T-helper 2 cell treated with Interferon-gamma antibody and Interleukin-4, amounts not matched to agents 5 μg/mL and 100 μg/mL, for 36 hours (primary cell): ENCODE measurements around the gene ELOB.

Source experiments
- DNase-seq: peaks from one replicate; pipeline ENCODE4 v3.0.0; 2021; ENCODE audit warnings: low spot score
- H3K27ac Mint-ChIP-seq: one replicate; pipeline ENCODE4 v1.8.0; 2021; ENCODE audit warnings: mild to moderate bottlenecking, mixed read lengths
- H3K27me3 Mint-ChIP-seq: one replicate; pipeline ENCODE4 v1.8.0; 2021; ENCODE audit warnings: low read depth, mixed read lengths
- H3K36me3 Mint-ChIP-seq: one replicate; pipeline ENCODE4 v1.8.0; 2021; ENCODE audit warnings: low read depth, mixed read lengths
- H3K4me1 Mint-ChIP-seq: one replicate; pipeline ENCODE4 v1.8.0; 2021; ENCODE audit warnings: low read depth, mixed read lengths
- H3K4me3 Mint-ChIP-seq: one replicate; pipeline ENCODE4 v1.8.0; 2022; ENCODE audit warnings: mild to moderate bottlenecking, moderate library complexity, mixed read lengths
- H3K9me3 Mint-ChIP-seq: one replicate; pipeline ENCODE4 v1.8.0; 2021; ENCODE audit warnings: mixed read lengths

Gene ELOB

GRCh38 chr16:2771496-2772402 is 5.3 kb downstream of the ELOB start:
- H3K4me1 Mint-ChIP-seq, result peaks cover 14% of the 10 kb centered on the region
- no peak for DNase-seq
- no peaks in the 10 kb centered on the region for H3K9me3 Mint-ChIP-seq
- H3K27me3 Mint-ChIP-seq, result no peaks in the 10 kb centered on the region
- H3K36me3 Mint-ChIP-seq, result peaks cover 43% of the 10 kb centered on the region
- H3K27ac Mint-ChIP-seq, result no peak overlapping the region
- no peak overlapping the region for H3K4me3 Mint-ChIP-seq

GRCh38 chr16:2770057-2770951 is 6.8 kb downstream of the ELOB start:
- Mint-ChIP-seq H3K4me3 (no peak overlapping the region), H3K27me3 (no peaks in the 10 kb centered on the region), H3K27ac (no peak overlapping the region), H3K4me1 (peaks cover 4% of the 10 kb centered on the region), H3K9me3 (no peaks in the 10 kb centered on the region), H3K36me3 (peaks cover 57% of the 10 kb centered on the region)
- no peak for DNase-seq

- H3K27ac Mint-ChIP-seq, result no peak overlapping the region
- peaks cover 2% of the 10 kb centered on the region for H3K4me1 Mint-ChIP-seq
- peaks cover 63% of the 10 kb centered on the region for H3K36me3 Mint-ChIP-seq
- H3K9me3 Mint-ChIP-seq, result no peaks in the 10 kb centered on the region
- no peak for DNase-seq
- H3K27me3 Mint-ChIP-seq, result no peaks in the 10 kb centered on the region
- no peak overlapping the region for H3K4me3 Mint-ChIP-seq
Measured at GRCh38 chr16:2769675-2770056, 7.4 kb downstream of the ELOB start.

- Mint-ChIP-seq H3K27me3 (no peaks in the 10 kb centered on the region), H3K4me1 (peaks cover 2% of the 10 kb centered on the region), H3K4me3 (no peak overlapping the region), H3K9me3 (no peaks in the 10 kb centered on the region), H3K27ac (no peak overlapping the region), H3K36me3 (peaks cover 68% of the 10 kb centered on the region)
- no peak for DNase-seq
Measured at GRCh38 chr16:2769100-2769529, 8.0 kb downstream of the ELOB start.

- Mint-ChIP-seq H3K9me3 (no peaks in the 10 kb centered on the region), H3K36me3 (peaks cover 74% of the 10 kb centered on the region), H3K27ac (no peak overlapping the region), H3K27me3 (no peaks in the 10 kb centered on the region), H3K4me3 (no peak overlapping the region), H3K4me1 (peaks cover 2% of the 10 kb centered on the region)
- no peak for DNase-seq
Measured at GRCh38 chr16:2768403-2769089, 8.5 kb downstream of the ELOB start.

- no peak for DNase-seq
- Mint-ChIP-seq H3K4me1 (peaks cover 2% of the 10 kb centered on the region), H3K36me3 (peaks cover 80% of the 10 kb centered on the region), H3K9me3 (no peaks in the 10 kb centered on the region), H3K4me3 (no peak overlapping the region), H3K27ac (no peak overlapping the region), H3K27me3 (no peaks in the 10 kb centered on the region)
Measured at GRCh38 chr16:2767891-2768290, 9.2 kb downstream of the ELOB start.

- Mint-ChIP-seq H3K4me3 (no peak overlapping the region), H3K27me3 (no peaks in the 10 kb centered on the region), H3K27ac (no peak overlapping the region), H3K4me1 (no peaks in the 10 kb centered on the region), H3K36me3 (peaks cover 83% of the 10 kb centered on the region), H3K9me3 (no peaks in the 10 kb centered on the region)
- DNase-seq, result no peak
Measured at GRCh38 chr16:2767140-2767731, 9.8 kb downstream of the ELOB start.

- H3K4me3 Mint-ChIP-seq, result no peak overlapping the region
- no peaks in the 10 kb centered on the region for H3K27me3 Mint-ChIP-seq
- H3K27ac Mint-ChIP-seq, result no peak overlapping the region
- peaks cover 86% of the 10 kb centered on the region for H3K36me3 Mint-ChIP-seq
- no peaks in the 10 kb centered on the region for H3K9me3 Mint-ChIP-seq
- no peak for DNase-seq
- H3K4me1 Mint-ChIP-seq, result no peaks in the 10 kb centered on the region
Measured at GRCh38 chr16:2766430-2767139, 10.5 kb downstream of the ELOB start.

- no peak overlapping the region for H3K27ac Mint-ChIP-seq
- H3K4me1 Mint-ChIP-seq, result no peaks in the 10 kb centered on the region
- no peaks in the 10 kb centered on the region for H3K9me3 Mint-ChIP-seq
- no peak for DNase-seq
- no peaks in the 10 kb centered on the region for H3K27me3 Mint-ChIP-seq
- H3K4me3 Mint-ChIP-seq, result no peak overlapping the region
- peaks cover 87% of the 10 kb centered on the region for H3K36me3 Mint-ChIP-seq
Measured at GRCh38 chr16:2765462-2766404, 11.3 kb downstream of the ELOB start.

GRCh38 chr16:2764718-2765117 is 12.4 kb downstream of the ELOB start:
- no peak for DNase-seq
- peaks cover 89% of the 10 kb centered on the region for H3K36me3 Mint-ChIP-seq
- peaks cover 2% of the 10 kb centered on the region for H3K4me1 Mint-ChIP-seq
- H3K27ac Mint-ChIP-seq, result no peak overlapping the region
- H3K27me3 Mint-ChIP-seq, result no peaks in the 10 kb centered on the region
- no peaks in the 10 kb centered on the region for H3K9me3 Mint-ChIP-seq
- no peak overlapping the region for H3K4me3 Mint-ChIP-seq

- peaks cover 90% of the 10 kb centered on the region for H3K36me3 Mint-ChIP-seq
- no peaks in the 10 kb centered on the region for H3K9me3 Mint-ChIP-seq
- DNase-seq, result no peak
- no peaks in the 10 kb centered on the region for H3K27me3 Mint-ChIP-seq
- H3K4me3 Mint-ChIP-seq, result no peak overlapping the region
- no peak overlapping the region for H3K27ac Mint-ChIP-seq
- H3K4me1 Mint-ChIP-seq, result peaks cover 9% of the 10 kb centered on the region
Measured at GRCh38 chr16:2763173-2763572, 13.9 kb downstream of the ELOB start.

- Mint-ChIP-seq H3K27ac (no peak overlapping the region), H3K36me3 (peaks cover 90% of the 10 kb centered on the region), H3K27me3 (no peaks in the 10 kb centered on the region), H3K4me3 (no peak overlapping the region), H3K9me3 (no peaks in the 10 kb centered on the region), H3K4me1 (peaks cover 9% of the 10 kb centered on the region)
- DNase-seq, result no peak
Measured at GRCh38 chr16:2762711-2763110, 14.4 kb downstream of the ELOB start.
